ENCODE results near the gene IFITM10.

Gene IFITM10

GRCh38 chr11:1752907-1753228 is 2.5 kb upstream of the IFITM10 start:
- no peak for DNase-seq (ENCODE audit: low read depth in 2 of 2)

DNA sequence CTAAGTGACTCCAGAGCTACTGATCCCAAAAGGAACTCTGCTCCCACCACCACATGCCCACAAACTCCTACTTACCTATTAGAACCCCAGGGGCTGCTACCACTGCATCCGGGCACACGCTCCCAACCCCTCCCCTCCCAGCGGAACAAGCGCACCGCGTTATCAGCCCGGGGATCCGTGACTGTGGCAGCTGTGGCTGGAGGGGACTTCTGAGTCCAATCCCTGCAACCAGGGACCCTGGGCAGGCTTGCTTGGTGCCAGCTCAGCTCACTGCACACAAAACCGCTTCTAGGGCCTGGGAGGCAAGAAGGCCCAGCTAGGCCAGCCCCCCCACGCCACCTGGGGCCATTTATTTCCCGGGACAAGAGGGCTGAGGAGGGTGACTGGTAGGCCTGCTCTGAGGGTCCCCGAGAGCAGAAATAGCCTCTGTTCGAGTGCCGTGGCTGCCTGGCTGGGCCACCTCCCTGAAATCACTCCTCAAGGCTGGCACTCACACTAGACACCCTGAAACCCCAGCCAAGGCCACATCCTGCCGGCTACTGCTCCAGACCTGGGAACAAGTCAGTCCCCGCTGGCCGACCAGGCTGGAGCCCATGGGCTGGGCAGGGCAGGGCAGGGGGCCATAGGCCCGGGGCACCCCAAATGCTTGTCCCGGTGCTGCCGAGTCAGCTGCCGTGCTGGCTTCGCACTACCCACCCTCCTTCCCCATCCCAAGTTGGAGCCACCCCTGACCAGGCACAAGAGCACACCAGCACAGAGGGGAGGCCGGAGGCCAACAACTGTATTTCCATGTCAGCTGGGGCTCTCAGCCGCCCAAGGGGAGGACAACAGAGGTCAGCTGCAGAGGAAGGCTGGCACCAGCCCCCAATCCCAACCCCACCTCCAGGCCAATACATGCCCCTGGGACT is 1.9 kb upstream of the IFITM10 start:
- DNase-seq (ENCODE audit: low read depth in 2 of 2) = no peak

DNA sequence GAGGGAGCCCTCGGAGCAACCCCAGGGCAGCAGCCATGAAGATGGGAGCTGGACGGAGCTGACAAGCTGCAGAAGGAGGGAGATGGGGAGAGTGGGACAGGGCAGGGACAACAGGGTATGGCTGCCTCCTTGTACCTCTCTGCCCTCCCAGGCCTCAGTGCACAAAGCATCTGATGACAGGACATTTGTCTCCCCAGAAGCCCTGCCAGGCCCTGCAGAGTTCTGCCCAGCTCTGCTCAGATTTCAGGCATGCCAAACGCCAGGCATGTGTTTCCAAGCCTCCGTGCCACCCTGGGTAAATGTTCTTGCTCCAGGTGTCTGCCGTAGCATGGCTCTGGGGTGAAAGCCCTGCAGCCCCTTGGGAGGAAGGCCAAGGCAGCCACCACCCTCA is 1.1 kb upstream of the IFITM10 start:
- no peak for DNase-seq (ENCODE audit: low read depth in 2 of 2)

GRCh38 chr11:1750840-1751530 is 590 bp upstream of the IFITM10 start:
- no peak for DNase-seq (ENCODE audit: low read depth in 2 of 2)

DNA sequence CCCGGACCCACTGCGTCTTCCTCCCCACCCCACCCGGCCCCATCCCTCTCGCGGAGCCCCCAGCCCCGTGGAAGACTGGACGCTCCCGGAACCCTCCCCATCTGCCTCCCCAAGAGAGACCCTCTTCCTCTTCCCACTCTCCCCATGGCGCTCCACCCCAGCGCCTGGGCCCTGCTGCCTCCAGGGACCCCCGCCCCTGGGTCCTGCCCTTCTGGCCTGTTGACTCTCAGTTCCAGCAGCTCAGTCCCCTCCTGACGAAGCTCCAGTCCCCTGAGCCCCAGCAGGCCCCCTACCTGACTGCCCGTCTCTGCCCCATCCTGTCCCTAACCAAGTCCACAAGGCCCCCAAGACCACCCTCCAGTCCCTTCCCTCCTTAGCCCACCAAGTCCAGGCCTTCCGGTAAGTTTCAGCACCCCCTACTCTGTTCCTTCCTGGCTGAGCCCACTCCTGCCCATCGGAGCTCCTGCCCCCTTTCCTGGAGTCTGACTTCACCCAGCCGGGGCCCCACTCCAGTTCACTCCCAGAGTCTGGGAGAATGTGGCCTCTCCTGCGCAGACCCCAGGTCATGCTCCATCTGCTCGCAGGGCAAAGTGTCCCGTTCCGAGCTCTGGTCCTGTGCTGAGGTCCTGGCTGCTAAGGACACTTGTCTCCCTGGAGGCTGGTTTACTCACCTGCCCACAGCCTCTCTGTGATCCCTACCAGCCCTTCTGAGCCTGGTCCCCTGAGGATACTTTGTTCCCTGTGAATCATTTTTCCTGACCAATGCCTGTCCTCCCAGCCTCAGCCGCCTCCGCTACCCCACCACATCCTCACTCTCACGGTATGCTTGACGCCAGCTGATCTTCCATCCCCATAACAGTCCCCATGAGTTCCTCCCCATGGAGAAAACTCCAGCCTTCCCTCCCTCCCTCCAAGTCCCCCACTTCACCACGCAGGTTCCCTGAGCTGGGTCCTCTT is 722 bp downstream of the IFITM10 start:
- DNase-seq (ENCODE audit: low read depth in 2 of 2) = no peak

- DNase-seq (ENCODE audit: low read depth in 2 of 2) = no peak
These were observed 1.6 kb downstream of the IFITM10 start for GRCh38 chr11:1748636-1749394.

DNA sequence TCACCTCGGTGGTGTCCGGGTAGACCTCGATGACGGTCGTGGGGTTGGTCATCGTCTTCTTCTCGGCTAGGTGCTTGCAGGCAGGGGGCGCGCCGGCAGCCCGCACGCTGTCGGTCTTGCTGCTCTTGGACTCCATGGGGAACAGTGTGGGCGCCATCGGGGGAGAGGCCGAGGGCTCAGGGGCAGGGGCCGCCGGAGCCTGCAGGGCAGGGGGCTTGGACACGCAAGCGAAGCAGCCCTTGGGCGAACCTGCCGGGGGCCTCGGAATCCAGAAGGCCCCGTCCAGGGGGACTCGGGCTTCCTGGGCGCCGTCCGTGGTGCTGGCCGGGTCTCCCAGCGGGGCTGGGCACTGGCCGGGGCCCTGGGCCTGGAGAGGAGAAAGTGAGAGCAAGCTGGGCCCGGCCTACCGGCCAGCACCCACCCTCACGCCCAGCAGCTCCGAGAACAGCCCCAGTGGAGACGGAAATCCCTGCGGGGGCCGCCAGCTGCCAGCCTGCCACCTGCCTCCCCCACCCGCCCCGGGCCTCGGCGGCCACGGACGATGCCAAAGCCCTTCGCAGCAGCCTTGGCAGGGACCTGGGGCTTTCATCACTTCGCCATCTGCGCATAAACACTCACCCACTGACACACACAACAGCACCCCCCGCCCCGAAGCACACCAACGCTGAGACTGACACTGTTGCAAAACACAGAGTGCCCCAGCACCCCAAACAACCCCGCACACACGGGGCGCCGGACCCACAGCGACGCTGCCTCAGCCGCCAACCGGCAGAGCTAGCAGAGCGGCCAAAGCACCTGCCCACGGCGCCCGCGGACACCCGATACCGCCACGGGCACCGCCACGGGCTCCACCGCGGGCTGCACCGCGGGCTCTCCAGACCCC is 2.4 kb downstream of the IFITM10 start:
- DNase-seq (ENCODE audit: low read depth in 2 of 2) = no peak

DNA sequence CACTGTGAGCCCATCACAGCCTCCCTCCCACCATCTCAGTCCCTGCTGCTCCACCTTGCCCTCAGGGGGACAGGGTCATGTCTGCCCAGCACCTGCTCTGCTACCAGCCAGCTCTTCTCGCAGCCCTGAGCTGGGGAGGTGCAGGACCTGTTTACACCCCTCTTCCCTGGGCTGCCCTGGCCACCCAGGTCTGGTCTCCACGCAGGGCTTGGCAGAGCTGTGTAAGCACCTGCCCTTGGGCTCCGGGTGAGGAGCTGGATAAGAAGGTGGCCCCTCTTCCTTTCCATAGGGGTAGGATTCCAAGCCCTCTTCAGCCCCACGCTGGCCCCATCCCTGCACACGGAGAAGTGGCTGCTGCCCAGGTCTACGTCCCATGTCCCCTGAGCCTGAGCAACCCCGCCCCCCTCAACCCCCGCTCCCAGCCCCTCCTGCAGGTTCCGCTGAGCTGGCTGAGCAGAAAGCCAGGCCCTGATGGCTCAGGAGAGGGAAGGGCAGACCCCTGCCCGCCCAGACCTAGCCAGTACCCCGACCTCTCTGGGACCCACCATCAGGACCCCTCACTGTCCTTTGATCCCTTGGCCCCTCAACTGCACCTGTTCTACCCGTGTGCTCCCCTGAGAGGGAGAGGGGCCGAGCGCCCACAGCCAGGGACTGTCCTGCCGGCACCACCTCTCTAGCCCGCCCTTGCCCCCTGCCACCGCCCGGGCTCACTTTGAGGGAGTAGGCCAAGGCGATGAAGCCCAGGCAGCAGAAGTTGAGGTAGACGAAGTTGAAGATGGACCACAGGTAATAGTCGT is 3.2 kb downstream of the IFITM10 start:
- no peak for DNase-seq (ENCODE audit: low read depth in 2 of 2)

DNA sequence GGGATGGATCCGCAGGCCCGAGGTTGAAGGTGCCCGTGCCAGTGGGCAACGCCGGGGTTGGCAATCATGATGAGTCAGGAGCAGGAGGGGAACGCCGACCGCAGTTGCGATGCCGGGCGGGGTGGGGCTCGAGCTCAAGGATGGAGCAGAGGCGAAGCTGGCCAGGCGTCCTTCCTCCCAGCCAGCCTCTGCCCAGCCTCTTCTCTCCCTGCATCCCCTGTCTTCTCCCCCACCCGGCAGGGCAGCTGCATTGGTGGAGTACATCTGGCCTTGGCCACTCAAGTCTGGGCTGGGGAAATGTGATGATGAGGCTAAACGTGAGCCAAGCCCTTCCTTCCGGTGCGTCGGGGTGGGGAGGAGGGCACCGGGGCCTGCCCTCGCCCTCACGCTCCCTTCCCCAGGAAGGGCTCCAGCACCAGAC is 3.9 kb downstream of the IFITM10 start:
- DNase-seq (ENCODE audit: low read depth in 2 of 2) = no peak

DNA sequence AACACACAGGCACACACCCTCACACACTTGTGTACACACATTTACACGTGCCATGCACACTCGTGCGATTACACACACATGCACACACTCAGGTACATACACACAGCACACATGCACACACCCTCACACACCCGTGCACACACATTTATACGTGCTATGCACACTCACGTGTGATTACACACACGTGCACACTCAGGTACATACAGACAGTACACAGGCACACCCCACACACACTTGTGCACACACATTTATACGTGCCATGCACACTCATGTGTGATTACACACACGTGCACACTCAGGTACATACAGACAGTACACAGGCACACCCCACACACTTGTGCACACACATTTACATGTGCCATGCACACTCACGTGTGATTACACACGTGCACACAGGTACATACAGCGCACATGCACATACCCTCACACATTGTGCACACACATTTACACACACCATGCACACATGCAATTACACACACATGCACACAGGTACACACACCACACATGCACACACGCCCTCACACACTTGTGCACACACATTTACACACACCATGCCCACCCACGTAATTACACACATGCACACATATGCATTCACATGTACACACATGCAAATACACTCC is 4.6 kb downstream of the IFITM10 start:
- no peak for DNase-seq (ENCODE audit: low read depth in 2 of 2)

DNA sequence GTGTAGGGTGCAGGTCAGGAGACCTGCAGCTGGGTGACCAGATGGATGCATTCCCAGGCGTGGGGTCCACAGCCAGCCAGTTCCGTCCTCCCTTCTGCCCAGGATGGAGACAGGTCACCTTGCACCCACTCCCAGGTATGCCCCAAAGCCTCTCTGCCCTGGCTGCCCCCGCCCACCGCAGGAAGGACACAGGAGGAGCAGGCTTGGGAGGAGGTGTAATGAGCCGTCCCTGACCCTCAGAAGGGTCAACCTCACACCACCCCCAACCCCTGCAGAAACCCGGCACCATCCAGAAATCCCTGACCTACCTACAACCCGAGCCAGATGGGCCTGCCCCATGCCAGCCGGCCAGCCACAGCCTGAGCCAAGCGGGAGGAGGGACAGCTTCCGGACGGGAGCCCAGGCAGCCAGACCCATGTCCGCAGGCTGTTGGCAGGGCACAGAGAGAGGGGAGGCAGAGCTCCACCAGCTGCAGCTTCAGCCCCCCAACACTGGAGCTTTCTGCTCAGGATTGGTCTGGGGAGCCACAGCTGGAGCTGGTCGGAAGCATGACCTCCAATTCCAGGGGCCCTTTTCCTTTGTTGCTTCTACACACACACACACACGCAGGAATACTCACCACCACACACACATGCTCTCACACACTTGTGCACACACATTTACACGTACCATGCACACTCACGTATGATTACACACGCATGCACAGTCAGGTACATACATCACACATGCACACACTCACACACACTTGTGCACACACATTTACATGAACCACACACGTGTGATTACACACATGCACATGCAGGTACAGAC is 5.3 kb downstream of the IFITM10 start:
- no peak for DNase-seq (ENCODE audit: low read depth in 2 of 2)

DNA sequence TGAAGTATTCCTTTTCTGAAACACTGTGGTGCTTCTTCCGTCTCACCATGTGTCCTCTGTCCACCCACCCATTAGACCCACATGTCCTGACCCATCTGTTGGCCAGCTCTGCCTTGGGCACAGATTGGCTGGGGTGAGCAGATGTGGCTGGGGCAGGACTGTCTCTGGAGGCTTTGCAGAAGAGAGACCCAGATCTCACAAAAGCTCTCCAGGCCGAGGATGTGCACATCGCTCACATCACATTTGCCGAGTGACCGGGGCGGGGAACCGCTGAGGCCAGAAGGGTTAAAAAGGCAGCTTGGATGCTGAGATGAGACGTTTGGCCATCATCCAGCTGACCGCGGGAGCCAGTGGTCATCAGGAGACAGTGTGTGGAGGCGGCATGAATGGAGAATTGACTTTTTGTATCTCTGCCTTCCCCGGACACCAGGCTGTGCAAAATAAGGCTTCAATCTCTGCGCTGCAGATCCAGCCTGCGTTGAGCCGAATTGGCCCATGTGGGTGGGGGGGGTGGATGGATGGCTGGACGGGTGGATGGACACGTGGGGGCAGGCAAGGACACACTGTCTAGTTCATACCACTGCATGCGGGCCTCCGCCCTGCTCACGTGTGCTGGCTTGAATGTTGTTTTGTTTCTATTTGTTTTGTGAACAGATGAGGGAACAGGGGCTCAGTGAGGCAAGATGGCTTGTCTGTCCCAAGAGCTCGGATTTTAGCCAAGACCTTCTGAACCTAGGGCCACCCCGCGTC is 6.1 kb downstream of the IFITM10 start:
- no peak for DNase-seq (ENCODE audit: low read depth in 2 of 2)

GRCh38 chr11:1743585-1744136 is 6.7 kb downstream of the IFITM10 start:
- no peak for DNase-seq (ENCODE audit: low read depth in 2 of 2)

DNA sequence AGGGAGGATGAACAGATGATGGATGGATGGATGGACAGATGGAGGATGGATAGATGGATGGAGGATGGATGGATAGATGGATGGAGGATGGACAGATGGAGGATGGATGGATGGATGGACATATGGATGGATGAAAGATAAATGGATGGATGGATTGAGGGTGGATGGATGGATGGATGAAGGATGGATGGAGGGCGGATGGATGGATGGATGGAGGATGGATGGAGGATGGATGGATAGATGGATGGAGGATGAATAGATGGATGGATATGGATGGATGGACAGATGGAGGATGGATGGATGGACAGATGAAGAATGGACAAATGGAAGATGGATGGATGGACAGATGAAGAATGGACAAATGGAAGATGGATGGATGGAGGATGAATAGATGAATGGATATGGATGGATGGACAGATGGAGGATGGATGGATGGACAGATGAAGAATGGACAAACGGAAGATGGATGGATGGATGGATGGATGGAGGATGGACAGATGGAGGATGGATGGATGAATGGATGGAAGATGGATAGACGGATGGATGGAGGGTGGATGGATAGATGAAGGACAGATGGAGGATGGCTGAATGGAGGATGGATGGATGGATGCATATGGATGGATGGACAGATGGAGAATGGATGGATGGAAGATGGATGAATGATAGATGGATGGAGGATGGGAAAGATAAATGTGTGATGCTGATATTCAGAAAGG is 7.4 kb downstream of the IFITM10 start:
- DNase-seq (ENCODE audit: low read depth in 2 of 2) = no peak

DNA sequence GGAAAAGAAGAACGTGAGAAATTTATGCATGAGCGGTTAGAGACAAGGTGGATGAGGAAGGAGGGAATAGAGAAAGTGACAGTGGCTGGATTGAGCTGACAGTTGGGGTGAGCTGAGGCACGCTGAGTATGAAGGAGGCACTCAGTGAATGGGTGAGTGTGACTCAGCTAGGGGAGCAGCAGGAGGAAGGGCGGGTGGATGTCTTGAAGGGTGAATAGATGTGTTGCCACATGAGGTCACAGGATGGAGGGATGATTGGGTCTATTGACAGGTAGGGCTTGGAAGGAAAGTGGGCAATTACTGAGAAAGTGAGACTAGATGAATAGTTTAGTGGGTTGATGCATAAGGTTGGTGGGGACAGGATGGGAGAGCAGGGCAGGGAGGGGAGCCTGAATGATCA is 8.0 kb downstream of the IFITM10 start:
- no peak for DNase-seq (ENCODE audit: low read depth in 2 of 2)

DNA sequence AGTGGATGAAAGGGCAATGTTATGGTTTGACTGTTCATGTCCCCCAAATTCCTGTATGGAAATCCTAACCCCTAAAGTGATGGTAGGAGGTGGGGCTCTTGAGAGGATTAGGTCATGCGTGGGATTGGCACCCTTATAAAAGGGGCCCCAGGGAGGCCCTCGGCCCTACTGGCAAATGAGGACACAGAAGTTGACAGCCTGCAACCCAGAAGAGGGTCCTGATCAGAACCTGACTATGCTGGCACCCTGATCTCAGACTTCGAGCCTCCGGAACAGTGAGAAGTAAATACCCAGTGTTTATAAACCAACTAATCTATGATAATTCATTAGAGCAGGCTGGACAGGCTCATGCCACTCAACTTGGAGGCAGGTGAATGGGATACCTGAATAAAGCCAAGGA is 8.7 kb downstream of the IFITM10 start:
- no peak for DNase-seq (ENCODE audit: low read depth in 2 of 2)
